Trophoblast cell (in vitro differentiated cells and primary cell): Measurements from ENCODE around the gene CYSLTR2.

Source experiments
- DNase-seq, 2 donors: peaks; one replicate each; pipeline ENCODE4 v3.0.0-alpha.2; 2016
- H2AFZ ChIP-seq: 2 replicates; pipeline ENCODE4 v1.6.1; 2013; ENCODE audit warnings: low read length, moderate library complexity, mild to moderate bottlenecking; ENCODE audit not compliant: insufficient read depth, poor library complexity
- H2AK5ac ChIP-seq: 2 replicates; pipeline ENCODE4 v1.6.1; 2013; ENCODE audit warnings: mild to moderate bottlenecking, low read length
- H2BK120ac ChIP-seq: 2 replicates; pipeline ENCODE4 v1.6.1; 2013; ENCODE audit warnings: low read length, mild to moderate bottlenecking, moderate library complexity; ENCODE audit not compliant: insufficient read depth, poor library complexity
- H2BK12ac ChIP-seq: 2 replicates; pipeline ENCODE4 v1.6.1; 2013; ENCODE audit warnings: mild to moderate bottlenecking, low read length, moderate library complexity
- H2BK5ac ChIP-seq: 2 replicates; pipeline ENCODE4 v1.6.1; 2013; ENCODE audit warnings: low read length, low read depth, moderate library complexity, mild to moderate bottlenecking; ENCODE audit not compliant: poor library complexity
- H3K14ac ChIP-seq: 2 replicates; pipeline ENCODE4 v1.6.1; 2013; ENCODE audit warnings: mild to moderate bottlenecking, low read length
- H3K18ac ChIP-seq: 2 replicates; pipeline ENCODE4 v1.6.1; 2013; ENCODE audit warnings: mild to moderate bottlenecking, low read length
- H3K23ac ChIP-seq: 2 replicates; pipeline ENCODE4 v1.6.1; 2013; ENCODE audit warnings: low read length
- H3K27ac ChIP-seq: 2 replicates; pipeline ENCODE4 v1.5.1; 2013; ENCODE audit warnings: low read depth, mild to moderate bottlenecking, inconsistent platforms, low read length, moderate library complexity
- H3K27me3 ChIP-seq: 2 replicates; pipeline ENCODE4 v1.6.1; 2013; ENCODE audit warnings: inconsistent platforms, mild to moderate bottlenecking, low read length, moderate library complexity; ENCODE audit not compliant: insufficient read depth
- H3K36me3 ChIP-seq, 2 experiments: 1 replicate in 1 of 2; 2 replicates in 1 of 2; pipeline ENCODE4 v1.6.1; 2013; ENCODE audit warnings: low read length in 2 of 2, mild to moderate bottlenecking in 2 of 2, moderate library complexity in 1 of 2; ENCODE audit not compliant: insufficient read depth in 2 of 2, control insufficient read depth in 1 of 2
- H3K4ac ChIP-seq: 2 replicates; pipeline ENCODE4 v1.6.1; 2013; ENCODE audit warnings: low read depth, mild to moderate bottlenecking, low read length, moderate library complexity
- H3K4me1 ChIP-seq, 2 experiments: 1 replicate in 1 of 2; 2 replicates in 1 of 2; pipeline ENCODE4 v1.6.1; 2013; ENCODE audit warnings: low read length in 2 of 2, mild to moderate bottlenecking in 2 of 2, moderate library complexity in 1 of 2; ENCODE audit not compliant: insufficient read depth in 2 of 2, control insufficient read depth in 1 of 2
- H3K4me2 ChIP-seq: 2 replicates; pipeline ENCODE4 v1.6.1; 2013; ENCODE audit warnings: inconsistent platforms, mild to moderate bottlenecking, low read length, moderate library complexity
- H3K4me3 ChIP-seq: 2 replicates; pipeline ENCODE4 v1.5.1; 2013; ENCODE audit warnings: mild to moderate bottlenecking, low read depth, low read length, inconsistent platforms
- H3K79me1 ChIP-seq: one replicate; pipeline ENCODE4 v1.6.1; 2013; ENCODE audit warnings: low read length
- H3K79me2 ChIP-seq: 2 replicates; pipeline ENCODE4 v1.6.1; 2013; ENCODE audit warnings: low read length, mild to moderate bottlenecking; ENCODE audit not compliant: control insufficient read depth, insufficient read depth, poor library complexity
- H3K9ac ChIP-seq: 2 replicates; pipeline ENCODE4 v1.6.1; 2013; ENCODE audit warnings: mild to moderate bottlenecking, low read length
- H3K9me3 ChIP-seq: 2 replicates; pipeline ENCODE4 v1.6.1; 2013; ENCODE audit warnings: low read depth, mild to moderate bottlenecking, control low read depth, inconsistent platforms, low read length; ENCODE audit not compliant: insufficient read depth
- H4K12ac ChIP-seq: 2 replicates; pipeline ENCODE4 v1.6.1; 2013; ENCODE audit warnings: low read depth, mild to moderate bottlenecking, low read length, moderate library complexity
- H4K8ac ChIP-seq: 2 replicates; pipeline ENCODE4 v1.6.1; 2013; ENCODE audit warnings: low read depth, mild to moderate bottlenecking, low read length, moderate library complexity
- H4K91ac ChIP-seq: one replicate; pipeline ENCODE4 v1.6.1; 2013; ENCODE audit warnings: low read depth, mild to moderate bottlenecking, low read length, moderate library complexity
- WGBS: extraction: QIAGEN DNeasy Blood & Tissue Kit; methylation state at CpG from one replicate; pipeline ENCODE4 v1.1.7; 2013; ENCODE audit warnings: missing lambda C conversion rate; ENCODE audit not compliant: insufficient read length, insufficient coverage; ENCODE audit errors: extremely low coverage; 5-methylcytosine and 5-hydroxymethylcytosine counted together

The CYSLTR2 gene

GRCh38 chr13:48715977-48716376 lies 62.2 kb downstream of the CYSLTR2 start:
- no peak overlapping the region for H3K4ac ChIP-seq
- DNase-seq: no peak
- no peak overlapping the region for H3K14ac ChIP-seq
- no peak overlapping the region for H3K9ac ChIP-seq
- H3K4me1 ChIP-seq: no peaks in the 10 kb centered on the region
- H2BK5ac ChIP-seq: no peak overlapping the region
- H4K12ac ChIP-seq: no peak overlapping the region
- no peak overlapping the region for H4K8ac ChIP-seq
- H4K91ac ChIP-seq: no peak overlapping the region
- no peak overlapping the region for H2AFZ ChIP-seq
- no peak overlapping the region for H3K4me2 ChIP-seq
- no peak overlapping the region for H2BK12ac ChIP-seq
- no CpG with 5 or more reads among the region's 1 CpG for WGBS
- no peaks in the 10 kb centered on the region for H3K79me2 ChIP-seq
- no peak overlapping the region for H3K4me3 ChIP-seq
- no peaks in the 10 kb centered on the region for H3K36me3 ChIP-seq
- no peak overlapping the region for H3K18ac ChIP-seq
- H3K9me3 ChIP-seq: peaks cover 2% of the 10 kb centered on the region
- H3K27me3 ChIP-seq: no peaks in the 10 kb centered on the region
- no peak overlapping the region for H3K23ac ChIP-seq
- no peaks in the 10 kb centered on the region for H3K79me1 ChIP-seq
- no peak overlapping the region for H3K27ac ChIP-seq
- no peak overlapping the region for H2BK120ac ChIP-seq
- no peak overlapping the region for H2AK5ac ChIP-seq

DNA sequence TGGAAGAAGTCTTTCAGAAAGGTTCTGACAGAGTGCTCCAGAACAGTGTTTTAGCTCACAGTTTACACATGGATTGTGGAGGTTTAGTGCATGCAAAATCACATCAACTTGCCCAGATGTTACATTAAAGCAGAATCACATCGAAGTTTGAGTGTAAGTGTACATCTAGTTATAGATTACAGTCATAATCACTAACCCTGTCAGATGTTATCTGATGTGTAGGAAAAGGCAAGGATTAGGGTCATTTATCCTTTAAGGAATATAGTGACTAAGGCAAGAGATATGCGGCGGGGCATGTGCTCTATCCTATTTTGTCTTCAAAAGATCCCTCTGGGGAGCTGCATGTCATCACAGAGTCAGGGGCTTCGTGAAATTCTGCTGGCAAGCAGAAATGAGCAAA lies 66.9 kb downstream of the CYSLTR2 start:
- Histone ChIP-seq H3K4me1 (no peaks in the 10 kb centered on the region), H2BK5ac (no peak overlapping the region), H3K9me3 (no peaks in the 10 kb centered on the region), H2AFZ (no peak overlapping the region), H3K9ac (no peak overlapping the region), H4K8ac (no peak overlapping the region), H3K36me3 (no peaks in the 10 kb centered on the region), H3K14ac (no peak overlapping the region), H3K79me2 (no peaks in the 10 kb centered on the region), H3K4ac (no peak overlapping the region), H3K4me3 (no peak overlapping the region), H4K12ac (no peak overlapping the region), H3K23ac (no peak overlapping the region), H3K79me1 (no peaks in the 10 kb centered on the region), H3K27ac (no peak overlapping the region), H3K27me3 (no peaks in the 10 kb centered on the region), H3K4me2 (no peak overlapping the region), H2BK120ac (no peak overlapping the region), H2BK12ac (no peak overlapping the region), H3K18ac (no peak overlapping the region), H2AK5ac (no peak overlapping the region), H4K91ac (no peak overlapping the region)
- no CpG with 5 or more reads among the region's 4 CpGs for WGBS
- no peak for DNase-seq

- H3K27me3 ChIP-seq: no peaks in the 10 kb centered on the region
- no CpG with 5 or more reads among the region's 1 CpG for WGBS
These were observed 69.4 kb downstream of the CYSLTR2 start for GRCh38 chr13:48723168-48723567.

DNA sequence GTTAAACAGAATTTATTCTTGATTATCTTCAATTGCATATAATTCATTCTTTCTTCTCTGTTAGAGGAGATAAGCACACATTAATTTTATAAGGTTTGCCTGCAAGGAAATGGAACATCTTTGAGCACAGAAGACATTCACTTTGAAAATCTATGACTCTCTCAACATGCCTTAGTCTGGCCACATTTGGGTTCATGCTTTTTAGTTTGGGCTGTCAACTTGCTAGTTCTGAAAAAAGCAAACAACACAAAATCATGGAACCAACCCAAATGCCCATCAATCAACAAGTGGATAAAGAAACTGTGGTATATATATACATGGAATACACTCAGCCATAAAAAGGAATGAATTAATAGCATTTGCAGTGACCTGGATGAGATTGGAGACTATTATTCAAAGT lies 71.5 kb downstream of the CYSLTR2 start:
- Histone ChIP-seq H4K8ac (no peak overlapping the region), H3K79me2 (no peaks in the 10 kb centered on the region), H3K9me3 (no peaks in the 10 kb centered on the region), H3K4me3 (no peak overlapping the region), H2BK120ac (no peak overlapping the region), H3K4me2 (no peak overlapping the region), H2AK5ac (no peak overlapping the region), H3K4ac (no peak overlapping the region), H3K23ac (no peak overlapping the region), H3K36me3 (no peaks in the 10 kb centered on the region), H3K27me3 (no peaks in the 10 kb centered on the region), H2AFZ (no peak overlapping the region), H4K12ac (no peak overlapping the region), H3K9ac (no peak overlapping the region), H3K27ac (no peak overlapping the region), H3K18ac (no peak overlapping the region), H4K91ac (no peak overlapping the region), H2BK5ac (no peak overlapping the region), H3K4me1 (no peaks in the 10 kb centered on the region), H3K79me1 (no peaks in the 10 kb centered on the region), H2BK12ac (no peak overlapping the region), H3K14ac (no peak overlapping the region)
- DNase-seq: no peak

More at GRCh38 chr13:48723168-48723567, 69.4 kb downstream of the CYSLTR2 start:
- no peak overlapping the region for H3K23ac ChIP-seq
- no peak overlapping the region for H3K14ac ChIP-seq
- no peak overlapping the region for H2AFZ ChIP-seq
- no peaks in the 10 kb centered on the region for H3K79me2 ChIP-seq
- H3K9ac ChIP-seq: no peak overlapping the region
- H4K8ac ChIP-seq: no peak overlapping the region
- no peak overlapping the region for H2AK5ac ChIP-seq
- H3K4me1 ChIP-seq: no peaks in the 10 kb centered on the region
- H3K18ac ChIP-seq: no peak overlapping the region
- no peaks in the 10 kb centered on the region for H3K36me3 ChIP-seq
- no peak overlapping the region for H2BK12ac ChIP-seq
- no peaks in the 10 kb centered on the region for H3K79me1 ChIP-seq
- H2BK120ac ChIP-seq: no peak overlapping the region
- H3K4ac ChIP-seq: no peak overlapping the region
- no peak overlapping the region for H3K4me2 ChIP-seq
- H3K9me3 ChIP-seq: no peaks in the 10 kb centered on the region
- no peak overlapping the region for H2BK5ac ChIP-seq
- H4K91ac ChIP-seq: no peak overlapping the region
- H3K4me3 ChIP-seq: no peak overlapping the region
- DNase-seq: no peak
- no peak overlapping the region for H3K27ac ChIP-seq
- no peak overlapping the region for H4K12ac ChIP-seq
